GM23248 (cell line): Measurements from ENCODE around the gene CASP3. TPM values are rescaled to one million over a fixed set of nuclear protein-coding genes. Genes with fewer than 3 reads are reported as not detected.

ENCODE experiments used
- DNase-seq: peaks from one replicate; pipeline ENCODE4 v3.0.0-alpha.2; 2015
- H2AFZ ChIP-seq: fragments of 200-600 bp; sonication (generic); 2 replicates; pipeline ENCODE4 v1.6.1; 2016; ENCODE audit warnings: antibody characterized with exemption
- H3F3A ChIP-seq: fragments of 200-600 bp; sonication (generic); 2 replicates; pipeline ENCODE4 v1.6.1; 2016; ENCODE audit warnings: mild to moderate bottlenecking, antibody characterized with exemption, mixed run types; ENCODE audit not compliant: insufficient read depth
- H3K27ac ChIP-seq: fragments of 200-600 bp; sonication (generic); 2 replicates; pipeline ENCODE4 v1.5.1; 2016; ENCODE audit warnings: mild to moderate bottlenecking
- H3K27me3 ChIP-seq: fragments of 200-600 bp; sonication (generic); replicated peaks from 2 replicates; pipeline ENCODE4 v1.6.1; 2016; ENCODE audit warnings: mild to moderate bottlenecking; ENCODE audit not compliant: insufficient read depth
- H3K36me3 ChIP-seq: fragments of 200-600 bp; sonication (generic); 2 replicates; pipeline ENCODE4 v1.6.1; 2016; ENCODE audit warnings: low read depth, mild to moderate bottlenecking
- H3K4me1 ChIP-seq: fragments of 200-600 bp; sonication (generic); 2 replicates; pipeline ENCODE4 v1.6.1; 2016; ENCODE audit warnings: mild to moderate bottlenecking; ENCODE audit not compliant: insufficient read depth
- H3K4me2 ChIP-seq: fragments of 200-600 bp; sonication (generic); one replicate; pipeline ENCODE4 v1.6.1; 2016; ENCODE audit warnings: mild to moderate bottlenecking; ENCODE audit not compliant: unreplicated experiment
- H3K4me3 ChIP-seq: fragments of 200-600 bp; sonication (generic); 2 replicates; pipeline ENCODE4 v1.5.1; 2016; ENCODE audit warnings: mild to moderate bottlenecking
- H3K79me2 ChIP-seq: fragments of 200-600 bp; sonication (generic); 2 replicates; pipeline ENCODE4 v1.6.1; 2016; ENCODE audit warnings: mild to moderate bottlenecking; ENCODE audit not compliant: insufficient read depth
- H3K9ac ChIP-seq: fragments of 200-600 bp; sonication (generic); 2 replicates; pipeline ENCODE4 v1.6.1; 2016; ENCODE audit warnings: mild to moderate bottlenecking
- H3K9me2 ChIP-seq: fragments of 200-600 bp; sonication (generic); 2 replicates; pipeline ENCODE4 v1.6.1; 2016; ENCODE audit warnings: mixed run types, mild to moderate bottlenecking, moderate library complexity; ENCODE audit not compliant: insufficient read depth
- H3K9me3 ChIP-seq: fragments of 200-600 bp; sonication (generic); one replicate; pipeline ENCODE4 v1.6.1; 2017; ENCODE audit warnings: low read depth
- H4K20me1 ChIP-seq: fragments of 200-600 bp; sonication (generic); 2 replicates; pipeline ENCODE4 v1.6.0; 2016; ENCODE audit not compliant: insufficient read depth
- EZH2 ChIP-seq: fragments of 200-600 bp; sonication (generic); IDR thresholded peaks from 2 replicates; pipeline ENCODE4 v1.6.1; 2018; ENCODE audit warnings: antibody characterized with exemption, mild to moderate bottlenecking; ENCODE audit not compliant: insufficient read depth, poor library complexity, severe bottlenecking
- EZH2phosphoT487 ChIP-seq: fragments of 200-600 bp; sonication (generic); IDR thresholded peaks from 2 replicates; pipeline ENCODE4 v1.6.1; 2018; ENCODE audit warnings: antibody characterized with exemption, moderate library complexity, mild to moderate bottlenecking, low read depth; ENCODE audit not compliant: insufficient read depth
- WGBS, 2 experiments: methylation state at CpG; one replicate each; pipeline ENCODE4 v1.1.6; 2015 to 2017; ENCODE audit warnings: low lambda C conversion rate in 2 of 2, low coverage in 1 of 2; ENCODE audit errors: missing lambda C conversion rate in 2 of 2; 5-methylcytosine and 5-hydroxymethylcytosine counted together
- in situ Hi-C: fragments of 300-500 bp; cut with MboI; formaldehyde crosslinking; loops from 2 replicates; pipeline ENCODE4 v1.15.0; 2020
- polyA plus RNA-seq: library from polyadenylated mRNA; unstranded; fragments of >200 nt; fragmentation: Nextera tagmentation; extraction: Ambion mirVana; gene quantifications from 2 replicates; pipeline ENCODE4 v1.2.1, GENCODE V29; 2016
- total RNA-seq: library from RNA; depleted of rRNA; stranded (reverse); fragments of >200 nt; shearing (Covaris generic); gene quantifications from 2 replicates; pipeline ENCODE4 v1.2.3, GENCODE V29; 2014

CASP3 gene
- total and polyA plus RNA-seq, 2 experiments from 2014 or later, result 50.7 to 53.4 TPM

GRCh38 chr4:184599492-184600135 lies 49.6 kb downstream of the CASP3 start:
- WGBS, 2 experiments, result 41 to 42% methylated on average over 7 of the region's 7 CpGs
- H2AFZ ChIP-seq, result 0 out of 2 replicates have a peak overlapping the region, but pooled peaks have one; percentile 5

DNA sequence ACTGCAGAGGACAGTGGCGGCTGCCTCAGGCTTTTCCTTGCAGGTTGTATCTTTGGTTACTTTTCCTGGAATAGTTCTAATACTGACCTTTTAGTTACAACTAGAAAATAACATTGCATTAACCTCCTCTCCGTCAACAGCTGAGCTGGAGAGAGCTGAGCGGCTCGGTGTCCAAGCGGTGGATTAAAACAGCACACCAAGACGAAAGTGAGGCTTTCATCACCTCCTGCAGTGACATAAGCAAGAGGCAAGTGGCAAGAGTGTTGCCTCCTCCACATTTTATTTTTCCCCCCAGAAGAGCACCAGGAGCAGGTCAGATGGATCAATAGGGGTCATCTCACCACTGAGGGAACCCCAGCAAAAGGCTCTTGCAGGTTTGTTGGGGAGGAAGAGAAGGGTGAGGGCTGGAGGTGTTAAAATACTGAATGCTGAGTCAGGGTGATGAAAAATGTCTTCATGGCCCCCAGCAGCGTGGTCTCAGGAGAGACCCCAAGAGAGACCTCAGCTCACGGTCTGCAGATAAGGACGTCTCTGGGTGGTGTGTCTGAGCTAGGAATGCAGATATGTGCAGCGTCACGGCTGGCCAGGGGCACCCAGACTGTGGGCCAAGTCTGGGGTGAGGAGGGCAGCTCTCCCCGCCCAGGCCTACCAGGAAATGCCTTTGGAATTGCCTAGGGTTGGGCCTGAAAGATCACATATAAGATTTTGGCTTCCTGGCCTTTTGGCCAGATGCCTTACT lies 50.3 kb downstream of the CASP3 start:
- Histone ChIP-seq H3K4me1 (no peaks in the 10 kb centered on the region; the same call in 1 of the 2 replicates), H3K4me2 (peak overlapping the region; percentile 21), H3K9ac (no peak overlapping the region), H3K27me3 (no peaks in the 10 kb centered on the region), H3K4me3 (no peak overlapping the region), H2AFZ (0 out of 2 replicates have a peak overlapping the region, but pooled peaks have one; percentile 5), H3K9me3 (no peaks in the 10 kb centered on the region), H3K79me2 (no peaks in the 10 kb centered on the region), H3F3A (peaks cover 8% of the 10 kb centered on the region; the same call in 1 of the 2 replicates), H3K27ac (no peak overlapping the region), H3K9me2 (no peaks in the 10 kb centered on the region), H3K36me3 (no peaks in the 10 kb centered on the region), H4K20me1 (no peaks in the 10 kb centered on the region)
- no peak for TF ChIP-seq EZH2
- no peak for TF ChIP-seq EZH2phosphoT487
- in situ Hi-C loops, result no loop called here
- DNase-seq, result peak; percentile 38
- 55 to 60% methylated on average over 12 of the region's 12 CpGs for WGBS, 2 experiments

More at GRCh38 chr4:184599492-184600135, 49.6 kb downstream of the CASP3 start:
- no peaks in the 10 kb centered on the region for H3K9me2 ChIP-seq
- peaks cover 8% of the 10 kb centered on the region; the same call in 1 of the 2 replicates for H3F3A ChIP-seq
- in situ Hi-C loops, result no loop called here
- H3K4me3 ChIP-seq, result no peak overlapping the region
- peak; percentile 89 for DNase-seq
- H3K9ac ChIP-seq, result no peak overlapping the region
- H3K4me2 ChIP-seq, result peak overlapping the region; percentile 21
- 0 out of 2 replicates have a peak overlapping the region, but pooled peaks have one; percentile 7 for H3K27ac ChIP-seq
- no peaks in the 10 kb centered on the region for H4K20me1 ChIP-seq
- H3K9me3 ChIP-seq, result no peaks in the 10 kb centered on the region
- no peaks in the 10 kb centered on the region; the same call in 1 of the 2 replicates for H3K4me1 ChIP-seq
- H3K36me3 ChIP-seq, result no peaks in the 10 kb centered on the region
- no peaks in the 10 kb centered on the region for H3K27me3 ChIP-seq
- H3K79me2 ChIP-seq, result no peaks in the 10 kb centered on the region
- no peak for TF ChIP-seq EZH2phosphoT487
- no peak for TF ChIP-seq EZH2

DNA sequence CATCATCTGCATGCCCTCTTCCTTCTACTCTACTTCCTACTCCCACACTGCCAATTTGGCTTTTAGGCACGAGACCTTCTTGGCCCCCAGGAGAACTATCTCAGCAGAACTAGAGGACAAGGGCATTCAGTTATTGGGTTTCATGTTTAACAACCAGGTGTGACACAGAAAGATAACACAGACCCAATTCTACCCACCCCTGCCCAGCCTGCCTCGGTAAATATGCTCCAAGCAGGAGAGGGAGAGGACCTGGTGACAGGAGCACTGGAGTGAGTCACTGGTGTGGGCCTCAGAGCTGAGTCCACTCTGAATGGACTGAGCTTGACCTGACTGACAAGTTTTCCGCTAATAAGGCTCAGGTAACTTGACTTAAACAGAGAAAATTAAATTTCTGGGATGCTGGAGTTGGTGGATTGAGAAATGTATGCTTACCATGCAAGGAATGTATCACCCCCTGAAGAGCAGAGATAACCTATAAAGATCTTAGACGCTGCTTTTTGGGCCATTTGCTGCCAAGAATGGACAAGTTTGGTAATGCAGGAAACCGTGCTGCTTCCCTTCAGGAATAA lies 52.5 kb downstream of the CASP3 start:
- H3K27ac ChIP-seq, result no peak overlapping the region
- no peaks in the 10 kb centered on the region for H3K27me3 ChIP-seq
- 39 to 41% methylated on average over 5 of the region's 5 CpGs for WGBS, 2 experiments
- DNase-seq, result no peak
- no peaks in the 10 kb centered on the region for H3K79me2 ChIP-seq
- H2AFZ ChIP-seq, result no peak overlapping the region
- no peaks in the 10 kb centered on the region for H4K20me1 ChIP-seq
- no peak overlapping the region for H3K9ac ChIP-seq
- H3F3A ChIP-seq, result peaks cover 8% of the 10 kb centered on the region; the same call in 1 of the 2 replicates
- H3K9me3 ChIP-seq, result no peaks in the 10 kb centered on the region
- H3K4me3 ChIP-seq, result no peak overlapping the region
- TF ChIP-seq EZH2 (no peak), EZH2phosphoT487 (no peak)
- no peaks in the 10 kb centered on the region for H3K36me3 ChIP-seq
- H3K9me2 ChIP-seq, result no peaks in the 10 kb centered on the region
- in situ Hi-C loops, result no loop called here
- H3K4me2 ChIP-seq, result no peak overlapping the region
- H3K4me1 ChIP-seq, result no peaks in the 10 kb centered on the region; the same call in 1 of the 2 replicates

GRCh38 chr4:184596044-184596616 lies 53.1 kb downstream of the CASP3 start:
- 31 to 41% methylated on average over 8 of the region's 8 CpGs for WGBS, 2 experiments
- in situ Hi-C loops, result no loop called here
- DNase-seq, result no peak

More at GRCh38 chr4:184596044-184596616, 53.1 kb downstream of the CASP3 start:
- H2AFZ ChIP-seq, result no peak overlapping the region
- H4K20me1 ChIP-seq, result no peaks in the 10 kb centered on the region
- no peak overlapping the region for H3K27ac ChIP-seq
- H3K4me1 ChIP-seq, result no peaks in the 10 kb centered on the region; the same call in 1 of the 2 replicates
- no peak for TF ChIP-seq EZH2phosphoT487
- no peak for TF ChIP-seq EZH2
- H3K79me2 ChIP-seq, result no peaks in the 10 kb centered on the region
- no peak overlapping the region for H3K4me2 ChIP-seq
- H3K36me3 ChIP-seq, result no peaks in the 10 kb centered on the region
- no peak overlapping the region for H3K4me3 ChIP-seq
- H3K27me3 ChIP-seq, result no peaks in the 10 kb centered on the region
- no peaks in the 10 kb centered on the region for H3K9me3 ChIP-seq
- H3K9me2 ChIP-seq, result no peaks in the 10 kb centered on the region
- no peak overlapping the region for H3K9ac ChIP-seq
- H3F3A ChIP-seq, result peaks cover 8% of the 10 kb centered on the region; the same call in 1 of the 2 replicates
